ENCODE measurements around the gene KRTAP29-1.

DNA sequence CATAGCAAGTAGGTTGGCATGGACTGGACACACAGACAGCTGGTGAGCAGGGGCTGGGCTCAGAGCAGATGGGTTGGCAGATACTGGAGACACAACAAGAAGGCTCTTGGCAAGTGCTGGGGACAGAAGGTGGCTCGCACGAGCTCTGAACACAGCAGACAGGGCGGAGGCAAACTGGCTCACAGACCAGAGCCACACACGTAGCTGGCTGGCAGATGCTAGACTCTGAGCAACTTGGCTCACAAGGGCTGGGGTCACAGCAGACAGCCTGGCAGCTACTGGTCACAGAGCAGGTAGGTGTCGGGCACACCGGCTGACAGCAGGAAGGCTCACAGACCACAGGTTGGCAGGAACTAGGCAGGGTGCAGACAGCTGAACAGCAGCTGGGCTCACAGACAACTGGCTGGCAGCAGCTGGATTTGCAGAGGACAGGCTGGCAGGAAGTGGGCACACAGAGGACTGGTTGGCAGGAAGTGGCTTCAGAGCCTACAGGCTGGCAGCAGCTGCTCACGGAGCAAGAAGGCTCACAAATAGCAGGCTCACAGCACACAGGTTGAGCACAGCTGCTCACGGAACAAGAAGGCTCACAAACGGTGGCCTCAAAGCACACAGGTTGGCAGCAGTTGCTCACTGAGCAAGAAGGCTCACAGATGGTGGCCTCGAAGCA, 5.7 kb upstream of the KRTAP29-1 start:
- TF ChIP-seq POLR2AphosphoS5 (IDR thresholded peaks at IDR 0.05; ENCODE audit: low read depth, low read length) (no peak), REST (IDR thresholded peaks at IDR 0.05; ENCODE audit: insufficient read depth in 1 of 2, low read depth in 2 of 2, low read length in 1 of 2) (no peak), TCF7L2 (IDR thresholded peaks at IDR 0.05; ENCODE audit: low read depth, low read length) (no peak)
- TF ChIP-seq, protein P1, sequence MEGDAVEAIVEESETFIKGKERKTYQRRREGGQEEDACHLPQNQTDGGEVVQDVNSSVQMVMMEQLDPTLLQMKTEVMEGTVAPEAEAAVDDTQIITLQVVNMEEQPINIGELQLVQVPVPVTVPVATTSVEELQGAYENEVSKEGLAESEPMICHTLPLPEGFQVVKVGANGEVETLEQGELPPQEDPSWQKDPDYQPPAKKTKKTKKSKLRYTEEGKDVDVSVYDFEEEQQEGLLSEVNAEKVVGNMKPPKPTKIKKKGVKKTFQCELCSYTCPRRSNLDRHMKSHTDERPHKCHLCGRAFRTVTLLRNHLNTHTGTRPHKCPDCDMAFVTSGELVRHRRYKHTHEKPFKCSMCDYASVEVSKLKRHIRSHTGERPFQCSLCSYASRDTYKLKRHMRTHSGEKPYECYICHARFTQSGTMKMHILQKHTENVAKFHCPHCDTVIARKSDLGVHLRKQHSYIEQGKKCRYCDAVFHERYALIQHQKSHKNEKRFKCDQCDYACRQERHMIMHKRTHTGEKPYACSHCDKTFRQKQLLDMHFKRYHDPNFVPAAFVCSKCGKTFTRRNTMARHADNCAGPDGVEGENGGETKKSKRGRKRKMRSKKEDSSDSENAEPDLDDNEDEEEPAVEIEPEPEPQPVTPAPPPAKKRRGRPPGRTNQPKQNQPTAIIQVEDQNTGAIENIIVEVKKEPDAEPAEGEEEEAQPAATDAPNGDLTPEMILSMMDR (IDR thresholded peaks at IDR 0.05), result no peak

Data from Panc1 (cell line).